GM18951 (cell line): Measurements from ENCODE around the gene TTC31.

Experiments used
- POLR2A ChIP-seq: IDR thresholded peaks from 4 replicates; pipeline ENCODE4 v1.6.1; 2011; ENCODE audit warnings: mild to moderate bottlenecking; ENCODE audit not compliant: insufficient read length, insufficient read depth; ENCODE audit errors: extremely low read depth
- in situ Hi-C: fragments of 300-500 bp; cut with MboI; formaldehyde crosslinking; loops from one replicate; pipeline ENCODE4 v1.12.0; 2022; ENCODE audit warnings: low sequenced_read_pairs, mixed read lengths, inconsistent platforms; ENCODE audit not compliant: unreplicated experiment

Gene TTC31

DNA sequence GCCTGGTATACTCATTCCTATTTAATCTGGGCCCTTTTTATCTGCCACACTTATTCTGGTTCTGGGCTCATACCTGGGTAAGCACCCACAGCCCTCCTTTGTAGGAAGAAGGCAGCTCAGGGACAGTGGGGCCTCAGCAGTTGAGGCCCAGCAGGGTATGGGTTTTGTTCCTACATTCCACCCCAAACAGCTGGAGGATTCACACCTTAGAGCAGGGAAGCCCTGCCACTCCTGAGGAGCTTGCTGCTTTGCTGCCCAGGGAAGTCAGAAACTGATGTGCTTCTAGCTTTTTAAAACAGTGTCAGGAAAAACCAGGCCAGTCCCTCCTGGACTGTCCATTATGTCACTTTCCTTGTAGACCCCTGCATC lies 17.7 kb downstream of the TTC31 start:
- in situ Hi-C loops: no loop called here
- no peak for TF ChIP-seq POLR2A

DNA sequence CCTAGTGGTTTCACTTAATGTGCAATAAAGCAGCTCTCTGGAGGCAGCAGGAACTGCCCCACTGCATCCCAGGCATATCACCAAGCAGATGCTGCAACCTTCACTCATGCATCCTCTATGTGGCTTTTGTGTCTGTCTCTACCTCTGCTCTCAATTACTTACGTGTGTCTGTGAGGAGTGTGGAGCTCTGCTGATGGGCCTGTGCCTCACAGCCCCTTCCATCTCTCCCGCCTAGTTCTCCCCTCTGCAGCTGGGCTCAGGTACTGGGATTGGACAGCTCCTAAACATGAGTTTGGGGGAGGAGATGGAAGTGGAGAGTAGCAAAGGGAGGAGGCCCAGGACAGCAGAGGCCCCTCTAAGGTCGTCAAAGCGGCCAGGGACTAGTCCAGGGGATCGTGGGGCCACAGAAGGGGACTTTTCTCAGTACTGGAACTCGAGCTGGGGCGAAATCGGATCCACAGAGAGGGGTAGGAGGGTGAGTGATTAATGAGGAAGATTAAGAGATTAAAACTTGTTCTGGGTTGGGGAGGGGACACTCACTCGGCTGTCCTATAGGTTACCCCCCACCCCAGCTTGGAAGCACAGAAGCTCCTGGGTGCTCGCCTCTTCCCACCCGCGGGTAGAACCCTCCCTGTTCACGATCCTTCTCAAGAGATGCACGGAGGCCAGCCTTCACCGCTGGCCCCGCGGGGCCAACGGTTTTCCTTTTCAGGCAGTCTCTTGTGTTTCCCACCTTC lies 18.6 kb downstream of the TTC31 start:
- in situ Hi-C loops: no loop called here

DNA sequence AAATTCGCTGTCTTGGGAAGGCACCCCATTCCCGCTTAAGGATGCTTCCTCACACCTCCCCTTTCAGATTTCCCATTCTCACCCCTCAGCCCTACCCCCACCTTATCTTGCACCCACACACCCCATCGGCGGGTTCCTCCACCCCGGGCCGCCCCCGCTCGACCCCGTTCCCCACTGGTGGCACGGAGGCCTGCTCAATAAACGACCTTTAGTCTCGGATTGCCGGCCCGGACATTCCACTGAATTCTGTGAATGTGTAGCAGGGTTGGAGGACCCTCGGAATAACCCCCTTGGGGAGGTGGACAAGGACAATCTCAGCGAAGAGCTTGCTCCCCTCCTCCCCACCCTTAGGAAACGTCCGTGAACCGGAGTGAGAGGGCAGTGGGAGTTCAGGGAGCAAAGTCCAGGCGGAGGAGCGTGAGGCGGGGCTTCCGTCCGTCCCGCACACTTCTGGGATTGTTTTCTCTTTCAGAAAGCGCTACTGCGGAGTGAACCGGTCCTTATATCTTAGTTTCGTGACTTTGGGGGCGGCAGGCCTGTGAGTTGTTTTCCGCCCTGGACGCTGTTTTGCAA lies 19.4 kb downstream of the TTC31 start:
- in situ Hi-C loops: no loop called here
- TF ChIP-seq POLR2A: no peak

More for the DNA sequence above, 18.6 kb downstream of the TTC31 start:
- no peak for TF ChIP-seq POLR2A

DNA sequence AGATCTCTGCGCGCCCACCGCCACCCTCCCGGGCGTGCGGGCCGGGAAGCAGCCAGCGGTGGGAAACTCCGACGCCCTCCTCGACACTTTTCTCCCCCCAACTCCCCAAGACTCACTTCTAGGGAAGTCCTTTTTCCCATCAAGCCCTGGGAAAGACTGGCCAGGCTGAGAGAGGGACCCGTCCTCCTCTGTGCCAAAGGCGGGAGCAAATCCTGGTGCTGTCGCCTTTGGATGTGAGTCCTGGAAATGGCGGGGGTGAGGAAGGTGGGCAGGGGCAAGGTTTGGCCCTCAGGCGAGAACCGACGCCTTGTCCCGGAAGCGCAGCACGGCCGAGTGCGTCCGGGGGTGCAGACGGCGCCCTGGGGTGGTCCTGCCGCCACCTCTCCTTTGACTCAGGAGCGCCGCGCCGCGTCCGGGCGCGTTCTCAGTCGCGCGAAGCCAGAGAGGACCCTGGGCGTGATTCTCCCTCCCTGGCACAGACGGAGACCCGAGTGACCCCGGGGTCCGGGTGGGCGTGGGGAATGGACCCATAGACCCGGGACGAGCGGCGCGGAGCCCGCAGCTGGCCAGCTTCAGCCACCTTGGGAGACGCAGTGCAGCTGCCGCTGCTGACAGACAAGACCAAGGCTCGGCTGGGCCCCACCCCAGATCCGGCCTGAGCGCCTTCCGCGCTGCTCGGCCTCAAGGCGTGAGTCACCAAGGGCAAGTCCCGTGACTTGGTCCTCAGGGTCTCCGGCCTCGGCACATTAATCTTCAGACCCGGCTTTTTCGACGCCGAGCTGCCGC lies 20.0 kb downstream of the TTC31 start:
- peak; percentile 72 for TF ChIP-seq POLR2A
- in situ Hi-C loops: no loop called here

DNA sequence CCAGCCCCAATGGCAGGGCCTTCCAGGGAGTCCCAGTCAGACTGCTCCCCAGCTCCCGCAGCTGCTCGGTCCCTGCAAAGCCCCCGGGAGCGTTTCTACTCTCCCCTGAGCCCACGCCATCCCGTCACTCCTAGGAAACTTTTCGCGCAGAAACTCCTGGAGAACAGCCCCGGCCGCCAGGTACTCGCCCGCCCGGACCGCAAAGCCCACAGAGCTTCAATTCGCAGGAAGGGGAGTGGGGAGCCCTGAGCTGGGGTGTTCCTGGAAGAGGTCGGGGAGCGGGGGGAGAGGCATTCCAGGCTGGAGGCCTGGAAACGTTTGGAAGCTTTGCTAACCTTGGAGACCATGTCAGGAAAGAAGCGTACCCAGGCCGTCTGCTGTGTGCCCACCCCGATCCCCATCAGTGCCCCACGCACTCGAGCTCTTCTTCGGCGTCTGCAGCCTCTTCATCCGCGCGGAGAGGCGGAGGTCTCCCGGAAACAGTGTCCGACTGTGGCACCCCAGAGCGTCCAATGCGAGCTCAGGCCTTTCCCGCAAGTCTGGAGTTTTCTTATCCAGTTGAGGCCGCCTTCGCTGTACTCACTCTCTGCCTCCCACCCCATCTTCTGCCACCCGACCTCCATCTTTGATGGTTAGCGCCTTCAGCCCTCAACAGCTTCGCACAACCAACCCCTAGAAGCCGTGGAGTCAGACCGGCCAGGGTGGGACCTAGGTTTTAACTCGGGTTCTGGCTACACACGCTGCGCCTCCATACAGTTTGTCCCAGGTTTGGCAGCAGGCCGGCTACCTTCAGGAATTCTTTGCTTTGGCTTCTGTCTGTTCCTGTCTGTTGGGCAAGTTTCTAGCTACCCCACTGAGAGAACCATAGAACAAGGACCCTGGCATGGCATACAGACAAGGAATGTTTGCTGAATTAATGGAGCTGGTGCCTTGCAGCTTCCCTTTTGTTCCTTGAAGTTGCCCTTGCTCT lies 20.9 kb downstream of the TTC31 start:
- TF ChIP-seq POLR2A: no peak
- in situ Hi-C loops: no loop called here

DNA sequence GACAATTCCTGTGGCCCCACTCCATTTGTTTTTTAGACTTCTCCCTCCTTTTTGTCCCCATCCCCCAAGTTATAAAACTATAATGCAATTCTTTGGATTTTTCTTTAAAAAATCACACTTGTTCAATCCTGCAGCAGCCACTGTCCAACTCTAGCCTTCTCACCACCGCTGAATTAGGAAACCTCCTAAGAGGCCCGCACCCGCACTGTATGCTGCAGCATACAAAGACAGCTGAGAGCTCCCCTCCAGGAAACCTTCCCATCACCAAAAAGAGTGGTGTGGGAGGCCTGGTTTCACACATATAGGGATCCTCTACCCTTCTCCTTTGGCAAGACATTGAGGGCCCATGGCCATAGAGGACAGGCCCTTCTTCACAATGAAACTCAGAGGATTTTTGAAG lies 21.7 kb downstream of the TTC31 start:
- in situ Hi-C loops: no loop called here
- no peak for TF ChIP-seq POLR2A

DNA sequence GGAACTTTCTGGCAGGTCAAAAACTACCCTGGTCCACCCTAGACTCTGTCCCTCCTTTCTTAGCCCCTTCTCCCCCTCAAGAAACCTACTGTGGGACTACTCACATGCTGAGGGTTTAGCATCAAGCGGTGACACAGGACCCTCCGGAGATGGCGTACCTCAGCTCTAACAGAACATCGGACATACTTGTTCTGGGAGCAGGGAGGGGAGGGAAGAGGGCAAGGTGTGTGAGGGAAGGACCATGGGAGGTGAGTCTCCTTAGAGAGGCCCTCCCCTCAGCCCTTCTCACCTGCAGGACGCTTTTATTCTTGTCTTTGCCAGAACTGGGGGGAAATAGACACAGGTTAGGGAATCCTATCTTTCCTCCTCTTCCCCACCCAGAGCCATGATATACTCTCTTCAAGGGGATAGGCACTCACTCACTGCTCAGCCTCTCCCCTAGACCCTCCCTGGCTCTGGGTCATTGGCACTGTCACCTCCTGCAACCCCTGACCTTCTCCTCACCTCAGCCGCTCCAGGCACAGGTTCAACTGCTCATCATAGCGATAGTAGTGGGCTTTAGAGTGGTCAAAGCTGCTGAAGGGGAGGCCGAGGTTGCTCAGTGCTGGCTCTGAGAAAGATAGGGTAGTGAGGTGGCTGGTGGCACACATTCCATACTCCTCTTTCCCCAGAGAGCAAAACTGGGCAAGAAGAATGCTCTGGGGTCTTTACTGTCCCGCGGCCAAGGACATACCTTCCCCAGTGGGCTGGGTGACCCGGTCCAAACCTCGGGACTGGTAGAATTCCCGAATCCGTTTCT lies 22.8 kb downstream of the TTC31 start:
- no peak for TF ChIP-seq POLR2A
- in situ Hi-C loops: no loop called here

DNA sequence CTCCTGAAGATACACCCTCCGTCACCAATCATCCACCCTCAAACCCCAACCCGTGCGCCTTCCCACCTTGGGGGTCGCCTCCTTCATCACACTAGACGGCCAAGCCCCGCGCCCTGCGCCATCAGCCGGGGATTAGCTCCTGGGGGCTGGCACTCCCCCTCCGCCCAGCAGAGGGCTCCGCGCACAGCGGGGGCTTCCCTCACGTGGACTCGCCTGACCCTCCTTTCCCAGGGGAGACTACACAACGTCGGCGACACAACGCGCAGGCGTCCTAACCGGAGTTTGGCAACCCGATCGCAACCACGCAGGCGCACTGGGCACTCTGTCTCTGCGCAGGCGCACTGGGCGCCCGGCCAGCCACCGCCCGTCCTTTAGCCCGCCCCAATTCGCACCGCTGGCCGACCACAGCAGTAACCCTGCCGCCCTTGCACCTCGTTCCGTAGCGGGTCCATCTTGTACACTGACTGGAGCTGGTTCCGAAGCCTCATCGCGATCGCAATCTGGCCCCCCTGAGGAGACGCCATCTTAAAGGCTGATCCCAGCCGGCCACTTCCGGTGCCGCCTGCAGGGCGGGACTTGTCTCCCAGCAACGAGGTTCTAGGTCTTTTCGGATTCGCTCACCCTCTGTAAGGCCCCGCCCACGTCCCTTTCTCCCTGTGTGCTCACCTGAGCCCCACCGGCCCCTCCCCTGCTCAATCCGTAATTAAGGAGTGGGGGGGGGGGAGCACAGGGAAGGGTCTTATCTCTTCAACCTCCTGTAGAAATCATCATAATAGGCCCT lies 24.5 kb downstream of the TTC31 start, which contains the start of gene PCGF1:
PCGF1 (minus strand) TSS at position 551 of the 781 bp plus-strand sequence; CDS start at position 524, 27 bp downstream.
- peak; percentile 83 for TF ChIP-seq POLR2A
- in situ Hi-C loops: no loop called here

DNA sequence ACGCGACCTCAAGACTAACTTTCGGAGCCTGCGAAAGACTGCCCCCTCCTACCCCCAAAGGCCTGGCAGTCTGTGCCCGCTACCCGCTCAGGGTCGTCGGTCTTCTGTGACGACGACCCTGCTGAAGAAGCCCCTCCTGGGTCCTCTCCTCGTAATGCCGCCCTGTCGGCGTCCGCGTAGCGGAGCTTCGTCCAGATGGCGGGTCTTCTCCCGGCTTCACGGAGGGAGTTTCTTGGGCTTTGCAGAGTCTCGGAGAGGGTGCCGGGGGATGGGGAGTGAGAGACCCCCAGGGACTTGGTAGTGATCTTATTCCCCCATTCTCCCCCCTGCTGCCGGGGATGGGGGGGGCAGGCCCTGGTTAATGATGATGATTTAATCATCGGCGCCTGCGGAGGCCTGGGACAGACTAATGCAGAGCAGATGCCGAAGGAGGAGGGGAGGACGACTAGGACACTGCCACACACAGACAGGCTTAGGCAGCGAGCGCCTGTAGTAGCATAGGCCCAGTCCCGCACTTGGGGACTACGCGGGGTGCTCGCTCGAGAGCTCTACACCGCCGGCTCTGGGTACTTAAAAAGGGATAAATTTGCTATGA lies 25.1 kb downstream of the TTC31 start:
- TF ChIP-seq POLR2A: no peak
- in situ Hi-C loops: no loop called here

DNA sequence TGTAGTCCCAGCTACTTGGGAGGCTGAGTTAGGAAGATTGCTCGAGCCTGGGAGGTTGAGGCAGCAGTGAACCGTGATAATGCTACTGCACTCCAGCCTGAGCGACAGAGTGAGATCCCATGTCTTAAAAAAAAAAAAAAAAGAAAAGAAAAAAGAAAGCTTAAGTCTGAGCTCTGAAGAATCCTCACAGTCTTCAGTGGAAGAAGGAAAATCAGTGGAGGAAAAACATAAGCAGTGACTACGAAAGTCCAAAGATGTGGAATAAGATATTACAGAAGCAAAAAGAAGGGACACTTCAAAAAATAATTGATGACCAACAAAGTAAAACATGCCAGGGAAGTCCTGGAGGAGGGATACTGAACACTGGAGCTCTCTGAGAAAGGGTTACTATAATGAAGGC lies 27.4 kb downstream of the TTC31 start:
- no peak for TF ChIP-seq POLR2A
- in situ Hi-C loops: no loop called here

DNA sequence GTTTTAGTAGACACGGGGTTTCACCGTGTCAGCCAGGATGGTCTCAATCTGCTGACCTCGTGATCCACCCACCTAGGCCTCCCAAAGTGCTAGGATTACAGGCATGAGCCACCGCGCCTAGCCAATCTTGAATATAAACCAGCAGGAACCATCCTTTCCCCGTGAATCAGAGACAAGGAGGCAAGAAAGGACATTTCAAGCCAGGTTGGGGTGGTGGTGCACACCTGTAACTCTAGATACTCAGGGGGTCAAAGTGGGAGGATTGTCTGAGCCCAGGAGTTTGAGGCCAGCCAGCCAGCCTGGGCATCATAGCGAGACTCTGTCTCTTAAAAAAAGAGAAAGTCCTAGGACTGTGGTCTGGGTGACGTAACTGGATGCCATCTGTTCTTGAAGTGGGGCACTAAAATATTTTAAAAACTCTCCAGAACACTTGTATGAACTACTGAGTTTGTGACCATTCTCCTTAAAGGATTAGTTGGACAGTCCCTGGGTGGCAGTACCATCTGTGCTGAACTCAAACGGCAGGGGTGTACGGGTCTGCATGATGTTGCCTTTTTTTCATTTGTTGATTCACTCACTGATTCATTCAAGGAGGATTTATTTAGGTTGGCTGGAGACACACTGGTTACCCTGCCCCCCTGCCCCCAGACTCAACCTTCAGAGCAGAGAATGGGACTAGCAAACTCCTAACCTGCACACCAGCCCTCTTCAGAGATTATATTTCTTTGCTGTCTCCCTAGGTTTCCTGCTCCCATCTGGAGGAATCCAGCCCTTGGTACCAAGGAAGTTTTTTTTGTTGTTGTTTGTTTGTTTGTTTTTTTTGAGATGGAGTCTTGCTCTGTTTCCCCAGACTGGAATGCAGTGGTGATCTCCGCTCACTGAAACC lies 28.5 kb downstream of the TTC31 start:
- in situ Hi-C loops: no loop called here
- TF ChIP-seq POLR2A: no peak
